Peyer's patch (tissue), 4 donors: ENCODE measurements around the gene PTPN3. TPM values are rescaled to one million over a fixed set of nuclear protein-coding genes. Genes with fewer than 3 reads are reported as not detected.

Source experiments
- DNase-seq, 3 donors: peaks; one replicate each; pipeline ENCODE4 v3.0.0-alpha.2; 2017 to 2019
- H3K27ac ChIP-seq, 4 donors: fragments of 200-600 bp; sonication (generic); one replicate each; pipeline ENCODE4 v1.5.1; 2016 to 2019
- H3K27me3 ChIP-seq, 2 donors: fragments of 200-600 bp; sonication (generic); one replicate each; pipeline ENCODE4 v1.5.1; 2019
- H3K36me3 ChIP-seq, 3 donors: fragments of 200-600 bp; sonication (generic); one replicate each; pipeline ENCODE4 v1.5.1; 2016 to 2019
- H3K4me1 ChIP-seq, 4 donors: fragments of 200-600 bp; sonication (generic); one replicate each; pipeline ENCODE4 v1.5.1; 2016 to 2019
- H3K4me3 ChIP-seq, 4 donors: fragments of 200-600 bp; sonication (generic); 1 replicate in 3 of 4; 2 replicates in 1 of 4; pipeline ENCODE4 v1.5.1; 2016 to 2019; ENCODE audit warnings: mild to moderate bottlenecking in 1 of 4
- H3K9me3 ChIP-seq, 4 donors: fragments of 200-600 bp; sonication (generic); one replicate each; pipeline ENCODE4 v1.5.1; 2016 to 2019; ENCODE audit warnings: mild to moderate bottlenecking in 1 of 4
- CTCF ChIP-seq, 6 experiments: fragments of 450-650 bp in 4 of 6; fragments of 200-600 bp in 2 of 6; sonication (generic) in 1 of 6; IDR thresholded peaks; one replicate each; pipeline ENCODE4 v1.5.1; 2017 to 2019; ENCODE audit warnings: antibody characterized with exemption in 6 of 6, mild to moderate bottlenecking in 3 of 6, moderate library complexity in 1 of 6
- POLR2A ChIP-seq, 2 donors: fragments of 450-650 bp; IDR thresholded peaks; one replicate each; pipeline ENCODE4 v1.5.1; 2017; ENCODE audit warnings: antibody characterized with exemption in 2 of 2, mild to moderate bottlenecking in 2 of 2, moderate library complexity in 2 of 2
- total RNA-seq, 4 donors: library from RNA; depleted of rRNA; stranded (reverse); fragments of >200 nt; gene quantifications; one replicate each; pipeline ENCODE4 v1.1.0, GENCODE V29; 2016

PTPN3 gene
- total RNA-seq, 4 donors from 2014 or later = 17.3 to 53.6 (median 37.4) TPM

- Histone ChIP-seq H3K9me3 (no peaks in the 10 kb centered on the region), H3K4me3 (no peak overlapping the region)
- no peak for DNase-seq
Observed at GRCh38 chr9:109487247-109487646, 10.9 kb downstream of the PTPN3 start.

GRCh38 chr9:109483744-109484429 is 14.2 kb downstream of the PTPN3 start:
- Histone ChIP-seq H3K9me3 (no peaks in the 10 kb centered on the region), H3K27me3 (no peaks in the 10 kb centered on the region), H3K36me3 (no peaks in the 10 kb centered on the region), H3K4me1 (peaks cover 0 to 14% (median 0%) of the 10 kb centered on the region in 4 donors), H3K4me3 (no peak overlapping the region), H3K27ac (no peak overlapping the region)
- TF ChIP-seq POLR2A (IDR thresholded peaks at IDR 0.05) (no peak), CTCF (IDR thresholded peaks at IDR 0.05) (no peak)
- DNase-seq = no peak

More at GRCh38 chr9:109487247-109487646, 10.9 kb downstream of the PTPN3 start:
- TF ChIP-seq CTCF (IDR thresholded peaks at IDR 0.05) (no peak), POLR2A (IDR thresholded peaks at IDR 0.05) (no peak)
- Histone ChIP-seq H3K27me3 (no peaks in the 10 kb centered on the region), H3K36me3 (no peaks in the 10 kb centered on the region), H3K4me1 (peaks cover 0 to 23% (median 2%) of the 10 kb centered on the region in 4 donors), H3K27ac (no peak overlapping the region)

- no peak for DNase-seq
- H3K4me1 ChIP-seq = peaks cover 0 to 20% (median 0%) of the 10 kb centered on the region in 4 donors
- H3K27me3 ChIP-seq = no peaks in the 10 kb centered on the region
- no peaks in the 10 kb centered on the region for H3K9me3 ChIP-seq
- H3K4me3 ChIP-seq = no peak overlapping the region
- no peaks in the 10 kb centered on the region for H3K36me3 ChIP-seq
- no peak for TF ChIP-seq POLR2A (IDR thresholded peaks at IDR 0.05)
- no peak for TF ChIP-seq CTCF (IDR thresholded peaks at IDR 0.05)
- H3K27ac ChIP-seq = peak overlapping the region in 1 of 4 donors; percentile 12
Observed at GRCh38 chr9:109482391-109482916, 15.7 kb downstream of the PTPN3 start.

GRCh38 chr9:109481856-109482255 is 16.3 kb downstream of the PTPN3 start:
- Histone ChIP-seq H3K27ac (no peak overlapping the region), H3K4me3 (no peak overlapping the region), H3K36me3 (no peaks in the 10 kb centered on the region), H3K9me3 (no peaks in the 10 kb centered on the region), H3K4me1 (peaks cover 0 to 23% (median 0%) of the 10 kb centered on the region in 4 donors), H3K27me3 (no peaks in the 10 kb centered on the region)
- no peak for DNase-seq
- TF ChIP-seq POLR2A (IDR thresholded peaks at IDR 0.05) = no peak

GRCh38 chr9:109479822-109480221 is 18.3 kb downstream of the PTPN3 start:
- Histone ChIP-seq H3K4me3 (no peak overlapping the region), H3K4me1 (peaks cover 0 to 37% (median 0%) of the 10 kb centered on the region in 4 donors), H3K27ac (no peak overlapping the region), H3K27me3 (no peaks in the 10 kb centered on the region), H3K9me3 (no peaks in the 10 kb centered on the region), H3K36me3 (no peaks in the 10 kb centered on the region)
- no peak for TF ChIP-seq POLR2A (IDR thresholded peaks at IDR 0.05)
- TF ChIP-seq CTCF (IDR thresholded peaks at IDR 0.05) = no peak
- no peak for DNase-seq

GRCh38 chr9:109478665-109479380 is 19.3 kb downstream of the PTPN3 start:
- Histone ChIP-seq H3K27ac (peak overlapping the region in 3 of 4 donors; percentile 76 to 89 (median 88)), H3K36me3 (no peaks in the 10 kb centered on the region), H3K4me1 (peaks cover 0 to 37% (median 0%) of the 10 kb centered on the region in 4 donors), H3K4me3 (no peak overlapping the region), H3K9me3 (no peaks in the 10 kb centered on the region), H3K27me3 (no peaks in the 10 kb centered on the region)
- TF ChIP-seq CTCF (IDR thresholded peaks at IDR 0.05) (no peak), POLR2A (IDR thresholded peaks at IDR 0.05) (no peak)
- no peak for DNase-seq
